ENCODE measurements around the gene MLLT3. TPM values are rescaled to one million over a fixed set of nuclear protein-coding genes. Genes with fewer than 3 reads are reported as not detected.

The MLLT3 gene
- total RNA-seq, 1 donor from 2014 or later: 18.0 TPM

DNA sequence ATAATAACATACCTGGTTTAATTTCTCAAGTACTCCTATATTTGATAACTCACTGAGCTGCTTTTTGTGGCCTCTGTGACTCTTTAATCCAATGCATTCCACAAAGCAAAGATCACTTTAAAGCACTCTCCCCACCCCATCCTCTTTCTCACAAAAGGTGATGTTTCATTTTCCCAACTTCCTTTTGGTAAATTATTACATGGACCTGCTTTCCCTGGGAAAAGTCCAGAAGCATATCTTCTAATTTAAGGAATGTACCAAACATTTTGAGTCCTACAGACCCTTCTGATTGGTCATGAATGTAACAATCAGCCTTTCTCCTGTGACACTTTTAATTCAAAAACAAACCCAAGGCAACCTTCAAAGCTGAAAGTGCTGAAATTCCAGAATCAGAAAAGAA, 71.1 kb downstream of the MLLT3 start:
- intact Hi-C loops (cut with DNase I): no loop called here
- no peaks in the 10 kb centered on the region for H3K27me3 ChIP-seq (ENCODE audit: low read depth)
- H3K4me3 ChIP-seq: no peak overlapping the region
- H3K9me3 ChIP-seq: no peaks in the 10 kb centered on the region
- TF ChIP-seq, protein P1, sequence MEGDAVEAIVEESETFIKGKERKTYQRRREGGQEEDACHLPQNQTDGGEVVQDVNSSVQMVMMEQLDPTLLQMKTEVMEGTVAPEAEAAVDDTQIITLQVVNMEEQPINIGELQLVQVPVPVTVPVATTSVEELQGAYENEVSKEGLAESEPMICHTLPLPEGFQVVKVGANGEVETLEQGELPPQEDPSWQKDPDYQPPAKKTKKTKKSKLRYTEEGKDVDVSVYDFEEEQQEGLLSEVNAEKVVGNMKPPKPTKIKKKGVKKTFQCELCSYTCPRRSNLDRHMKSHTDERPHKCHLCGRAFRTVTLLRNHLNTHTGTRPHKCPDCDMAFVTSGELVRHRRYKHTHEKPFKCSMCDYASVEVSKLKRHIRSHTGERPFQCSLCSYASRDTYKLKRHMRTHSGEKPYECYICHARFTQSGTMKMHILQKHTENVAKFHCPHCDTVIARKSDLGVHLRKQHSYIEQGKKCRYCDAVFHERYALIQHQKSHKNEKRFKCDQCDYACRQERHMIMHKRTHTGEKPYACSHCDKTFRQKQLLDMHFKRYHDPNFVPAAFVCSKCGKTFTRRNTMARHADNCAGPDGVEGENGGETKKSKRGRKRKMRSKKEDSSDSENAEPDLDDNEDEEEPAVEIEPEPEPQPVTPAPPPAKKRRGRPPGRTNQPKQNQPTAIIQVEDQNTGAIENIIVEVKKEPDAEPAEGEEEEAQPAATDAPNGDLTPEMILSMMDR (IDR thresholded peaks at IDR 0.05): no peak
- H3K27ac ChIP-seq: no peak overlapping the region
- peaks cover 42% of the 10 kb centered on the region for H3K4me1 ChIP-seq
- no peaks in the 10 kb centered on the region for H3K36me3 ChIP-seq
- ATAC-seq (peak; percentile 60 to 84), DNase-seq (no peak)

GRCh38 chr9:20550326-20550725, 72.0 kb downstream of the MLLT3 start:
- no peaks in the 10 kb centered on the region for H3K27me3 ChIP-seq (ENCODE audit: low read depth)
- DNase-seq (no peak), ATAC-seq (no peak)
- intact Hi-C loops (cut with DNase I): no loop called here
- no peaks in the 10 kb centered on the region for H3K9me3 ChIP-seq
- no peaks in the 10 kb centered on the region for H3K36me3 ChIP-seq
- TF ChIP-seq, protein P1 (IDR thresholded peaks at IDR 0.05): no peak
- H3K4me1 ChIP-seq: peaks cover 40% of the 10 kb centered on the region
- H3K4me3 ChIP-seq: no peak overlapping the region
- H3K27ac ChIP-seq: no peak overlapping the region

GRCh38 chr9:20549053-20549452, 73.2 kb downstream of the MLLT3 start:
- intact Hi-C loops (cut with DNase I): no loop called here
- Histone ChIP-seq H3K36me3 (no peaks in the 10 kb centered on the region), H3K9me3 (no peaks in the 10 kb centered on the region), H3K4me1 (peaks cover 33% of the 10 kb centered on the region), H3K27me3 (ENCODE audit: low read depth) (no peaks in the 10 kb centered on the region), H3K4me3 (no peak overlapping the region), H3K27ac (no peak overlapping the region)
- ATAC-seq (no peak), DNase-seq (no peak)
- TF ChIP-seq, protein P1 (IDR thresholded peaks at IDR 0.05): no peak

GRCh38 chr9:20545023-20545622, 77.2 kb downstream of the MLLT3 start:
- DNase-seq: no peak
- TF ChIP-seq, protein P1 (IDR thresholded peaks at IDR 0.05): no peak
- no peak overlapping the region for H3K27ac ChIP-seq
- H3K4me3 ChIP-seq: no peak overlapping the region
- intact Hi-C loops (cut with DNase I): no loop called here
- H3K27me3 ChIP-seq (ENCODE audit: low read depth): no peaks in the 10 kb centered on the region
- H3K9me3 ChIP-seq: peaks cover 6% of the 10 kb centered on the region
- H3K36me3 ChIP-seq: no peaks in the 10 kb centered on the region
- H3K4me1 ChIP-seq: no peaks in the 10 kb centered on the region
- ATAC-seq: no peak

GRCh38 chr9:20540169-20540863, 82.0 kb downstream of the MLLT3 start:
- no peaks in the 10 kb centered on the region for H3K4me1 ChIP-seq
- no peaks in the 10 kb centered on the region for H3K36me3 ChIP-seq
- no peak overlapping the region for H3K27ac ChIP-seq
- ATAC-seq: no peak
- no peaks in the 10 kb centered on the region for H3K27me3 ChIP-seq (ENCODE audit: low read depth)
- intact Hi-C loops (cut with DNase I): no loop called here
- H3K9me3 ChIP-seq: peaks cover 11% of the 10 kb centered on the region
- DNase-seq: no peak
- TF ChIP-seq, protein P1 (IDR thresholded peaks at IDR 0.05): no peak
- no peak overlapping the region for H3K4me3 ChIP-seq

All from lower lobe of right lung (tissue), 2 donors.